Left ventricle myocardium inferior (tissue), 1 donor: ENCODE measurements around the gene SLC16A1. TPM values are rescaled to one million over a fixed set of nuclear protein-coding genes. Genes with fewer than 3 reads are reported as not detected.

Source experiments
- DNase-seq: peaks from one replicate; pipeline ENCODE4 v3.0.0-alpha.2; 2020
- H3K27ac ChIP-seq: fragments of 200-600 bp; replicated peaks from 2 replicates; pipeline ENCODE4 v1.8.0; 2021
- H3K27me3 ChIP-seq: fragments of 200-600 bp; 2 replicates; pipeline ENCODE4 v1.8.0; 2021; ENCODE audit warnings: low read depth
- H3K36me3 ChIP-seq: fragments of 200-600 bp; 2 replicates; pipeline ENCODE4 v1.8.0; 2021
- H3K4me1 ChIP-seq: fragments of 200-600 bp; 2 replicates; pipeline ENCODE4 v1.8.0; 2021
- H3K4me3 ChIP-seq: fragments of 200-600 bp; 2 replicates; pipeline ENCODE4 v1.8.0; 2021; ENCODE audit warnings: mild to moderate bottlenecking, moderate library complexity
- H3K9me3 ChIP-seq: fragments of 200-600 bp; replicated peaks from 2 replicates; pipeline ENCODE4 v1.8.0; 2021
- CTCF ChIP-seq: fragments of 200-600 bp; IDR thresholded peaks from 2 replicates; pipeline ENCODE4 v1.8.0; 2021; ENCODE audit warnings: antibody characterized with exemption, mild to moderate bottlenecking, borderline replicate concordance
- intact Hi-C: fragments of 100-400 bp; cut with micrococcal nuclease; formaldehyde crosslinking; loops from one replicate; pipeline ENCODE4 v1.11.0; 2022
- total RNA-seq: library from RNA; stranded (reverse); fragmentation: NEBNext Ultra II Directional; extraction: Animal tissue kit (Norgen Biotek cat#: 25700); gene quantifications from one replicate; pipeline ENCODE4 v1.2.1, GENCODE V29; 2021
- donor health status: DM: no; HTN: yes; CAD: no; lungs with severe emphysema.

Gene SLC16A1
- total RNA-seq, 1 donor from 2014 or later: 154 TPM

GRCh38 chr1:112905395-112906149 is 50.4 kb downstream of the SLC16A1 start:
- H3K4me1 ChIP-seq: peaks cover 43% of the 10 kb centered on the region
- H3K36me3 ChIP-seq: no peaks in the 10 kb centered on the region
- no peak for DNase-seq
- no peak for TF ChIP-seq CTCF
- H3K9me3 ChIP-seq: no peaks in the 10 kb centered on the region
- intact Hi-C loops: no loop called here
- H3K4me3 ChIP-seq: peak overlapping the region; percentile 31
- H3K27ac ChIP-seq: peak overlapping the region; percentile 80
- no peaks in the 10 kb centered on the region for H3K27me3 ChIP-seq

- Histone ChIP-seq H3K4me3 (peak overlapping the region; percentile 31), H3K27me3 (no peaks in the 10 kb centered on the region), H3K36me3 (no peaks in the 10 kb centered on the region), H3K9me3 (no peaks in the 10 kb centered on the region), H3K27ac (peak overlapping the region; percentile 80), H3K4me1 (peaks cover 43% of the 10 kb centered on the region)
- no peak for TF ChIP-seq CTCF
- intact Hi-C loops: no loop called here
- DNase-seq: no peak
Measured at GRCh38 chr1:112904831-112905261, 51.1 kb downstream of the SLC16A1 start.

GRCh38 chr1:112904071-112904830 is 51.7 kb downstream of the SLC16A1 start:
- intact Hi-C loops: no loop called here
- no peak for TF ChIP-seq CTCF
- no peaks in the 10 kb centered on the region for H3K27me3 ChIP-seq
- DNase-seq: no peak
- peak overlapping the region; percentile 80 for H3K27ac ChIP-seq
- H3K4me1 ChIP-seq: peaks cover 43% of the 10 kb centered on the region
- no peak overlapping the region for H3K4me3 ChIP-seq
- H3K9me3 ChIP-seq: no peaks in the 10 kb centered on the region
- H3K36me3 ChIP-seq: no peaks in the 10 kb centered on the region

- H3K4me1 ChIP-seq: peaks cover 39% of the 10 kb centered on the region
- TF ChIP-seq CTCF: no peak
- H3K9me3 ChIP-seq: no peaks in the 10 kb centered on the region
- no peaks in the 10 kb centered on the region for H3K27me3 ChIP-seq
- no peak overlapping the region for H3K4me3 ChIP-seq
- H3K27ac ChIP-seq: no peak overlapping the region
- intact Hi-C loops: no loop called here
- DNase-seq: no peak
- H3K36me3 ChIP-seq: no peaks in the 10 kb centered on the region
Measured at GRCh38 chr1:112902221-112902620, 53.8 kb downstream of the SLC16A1 start.

GRCh38 chr1:112901387-112901786 is 54.6 kb downstream of the SLC16A1 start:
- Histone ChIP-seq H3K4me1 (peaks cover 31% of the 10 kb centered on the region), H3K27me3 (no peaks in the 10 kb centered on the region), H3K4me3 (no peak overlapping the region), H3K36me3 (no peaks in the 10 kb centered on the region), H3K27ac (no peak overlapping the region), H3K9me3 (peaks cover 7% of the 10 kb centered on the region)
- TF ChIP-seq CTCF: no peak
- DNase-seq: no peak
- intact Hi-C loops: no loop called here
